ENCODE data around the gene KIAA1958. TPM values are rescaled to one million over a fixed set of nuclear protein-coding genes. Genes with fewer than 3 reads are reported as not detected.

The KIAA1958 gene
- total and polyA plus RNA-seq, 10 of the 15 experiments (the other 5 are each of a cell fraction or from before 2014, with no cell fraction given): 0.53 to 8.7 (median 4.0) TPM

GRCh38 chr9:112664531-112664930 is 177.9 kb downstream of the KIAA1958 start:
- no peaks in the 10 kb centered on the region for H4K20me1 ChIP-seq (ENCODE audit: control insufficient read depth, insufficient read depth)
- intact Hi-C loops (cut with micrococcal nuclease; ENCODE audit: unreplicated experiment): no loop called here
- H3K4me1 ChIP-seq (ENCODE audit: control insufficient read depth, insufficient read depth, low read length): no peaks in the 10 kb centered on the region
- H3K9me3 ChIP-seq (replicated peaks; ENCODE audit: control insufficient read depth, insufficient read depth, low read length): no peaks in the 10 kb centered on the region
- no peak overlapping the region for H3K4me3 ChIP-seq
- 52% methylated on average over 3 of the region's 3 CpGs for WGBS (ENCODE audit: insufficient coverage, insufficient replicate concordance, low lambda C conversion rate, missing lambda C conversion rate)
- ATAC-seq (no peak), DNase-seq (ENCODE audit: low read depth, low spot score) (no peak), FAIRE-seq (no peak)
- ChIA-PET CTCF (interaction anchor here (0.6 to 3.2 kb wide), 3 partner anchors 58 to 904 kb away, joined by 3 to 14 read pairs (median 4); no protein-coding TSS in a partner anchor), RAD21 (ENCODE audit: unreplicated experiment) (no interaction called here), POLR2A (no interaction called here), SMC1A (ENCODE audit: uncharacterized antibody, unreplicated experiment) (interaction anchor here (1.2 kb wide), 3 partner anchors 8 to 78 kb away, joined by 3 read pairs; no protein-coding TSS in a partner anchor)
- BruUV-seq (replicated peaks): no TSS peak
- in situ Hi-C loops (cut with MboI): no loop called here
- no peaks in the 10 kb centered on the region for H3K27me3 ChIP-seq (replicated peaks in 1 of 2; ENCODE audit: control insufficient read depth in 2 of 2, insufficient read depth in 2 of 2, low read length in 1 of 2)
- H3K79me2 ChIP-seq (ENCODE audit: control insufficient read depth, insufficient read depth, low read length): no peaks in the 10 kb centered on the region
- no peak overlapping the region for H3K27ac ChIP-seq (ENCODE audit: control insufficient read depth, insufficient read depth)
- no peak overlapping the region for H3K9ac ChIP-seq (ENCODE audit: control insufficient read depth, insufficient read depth, low read length)
- TF ChIP-seq TBL1XR1 (IDR thresholded peaks at IDR 0.05; ENCODE audit: low read depth, low read length) (no peak), IKZF1 (conservative IDR thresholded peaks at IDR 0.05) (no peak)
- H3K36me3 ChIP-seq (ENCODE audit: control insufficient read depth in 2 of 2, insufficient read depth in 2 of 2, low read length in 1 of 2): no peaks in the 10 kb centered on the region
- no peak overlapping the region for H3K4me2 ChIP-seq (ENCODE audit: control insufficient read depth, insufficient read depth)
- no peak overlapping the region for H2AFZ ChIP-seq (ENCODE audit: control insufficient read depth, low read depth, low read length)

- no peak overlapping the region for H2AFZ ChIP-seq (ENCODE audit: control insufficient read depth, low read depth, low read length)
- SMC1A ChIA-PET (ENCODE audit: uncharacterized antibody, unreplicated experiment): interaction anchor here (1.2 to 1.7 kb wide), 2 partner anchors 8 to 77 kb away, joined by 3 to 6 read pairs; no protein-coding TSS in a partner anchor
- no peaks in the 10 kb centered on the region for H3K79me2 ChIP-seq (ENCODE audit: control insufficient read depth, insufficient read depth, low read length)
- no peaks in the 10 kb centered on the region for H3K4me1 ChIP-seq (ENCODE audit: control insufficient read depth, insufficient read depth, low read length)
- CTCF ChIA-PET: interaction anchor here (1.3 kb wide), 3 partner anchors 15 to 222 kb away, joined by 3 to 6 read pairs (median 4); no protein-coding TSS in a partner anchor
- BruUV-seq (replicated peaks): no TSS peak
- intact Hi-C loops (cut with micrococcal nuclease; ENCODE audit: unreplicated experiment) (loop anchor here (1.0 kb wide), 1 partner anchor 222 kb away; no protein-coding TSS in a partner anchor), in situ Hi-C loops (cut with MboI) (no loop called here)
- no peak overlapping the region for H3K27ac ChIP-seq (ENCODE audit: control insufficient read depth, insufficient read depth)
- POLR2A ChIA-PET: no interaction called here
- no peaks in the 10 kb centered on the region for H3K36me3 ChIP-seq (ENCODE audit: control insufficient read depth in 2 of 2, insufficient read depth in 2 of 2, low read length in 1 of 2)
- RAD21 ChIA-PET (ENCODE audit: unreplicated experiment): no interaction called here
- DNase-seq (ENCODE audit: low read depth, low spot score) (no peak), ATAC-seq (no peak), FAIRE-seq (peak; percentile 75)
- H3K9me3 ChIP-seq (replicated peaks; ENCODE audit: control insufficient read depth, insufficient read depth, low read length): no peaks in the 10 kb centered on the region
- TF ChIP-seq SMC3 (IDR thresholded peaks at IDR 0.05; ENCODE audit: borderline replicate concordance, low read length) (peak; percentile 45; the same call in 1 of the 2 replicates), CHD2 (IDR thresholded peaks at IDR 0.05; ENCODE audit: borderline replicate concordance, low read depth, low read length) (no peak), RAD21 (IDR thresholded peaks at IDR 0.05; ENCODE audit: insufficient read depth, low read depth, low read length) (peak; percentile 57), CTCF (IDR thresholded peaks at IDR 0.05 in 2 of 3, conservative IDR thresholded peaks at IDR 0.05 in 1 of 3; ENCODE audit: control insufficient read depth in 2 of 3, extremely low read depth in 1 of 3, insufficient read depth in 1 of 3, low read depth in 3 of 3, low read length in 3 of 3) (peak; percentile 25 to 43 (median 36); a peak in 3 of 6 replicates), EP300 (IDR thresholded peaks at IDR 0.05; ENCODE audit: borderline replicate concordance in 1 of 2, control insufficient read depth in 1 of 2, low read depth in 2 of 2, low read length in 2 of 2) (no peak)
- H3K4me2 ChIP-seq (ENCODE audit: control insufficient read depth, insufficient read depth): no peak overlapping the region
- H4K20me1 ChIP-seq (ENCODE audit: control insufficient read depth, insufficient read depth): no peaks in the 10 kb centered on the region
- WGBS (ENCODE audit: insufficient coverage, insufficient replicate concordance, low lambda C conversion rate, missing lambda C conversion rate): 79% methylated on average over 4 of the region's 4 CpGs
- H3K27me3 ChIP-seq (replicated peaks in 1 of 2; ENCODE audit: control insufficient read depth in 2 of 2, insufficient read depth in 2 of 2, low read length in 1 of 2): no peaks in the 10 kb centered on the region
- no peak overlapping the region for H3K9ac ChIP-seq (ENCODE audit: control insufficient read depth, insufficient read depth, low read length)
- H3K4me3 ChIP-seq: no peak overlapping the region
Observed at GRCh38 chr9:112665347-112665746, 178.7 kb downstream of the KIAA1958 start.

Measured in GM12878 (cell line).